ENCODE measurements around the gene LCA5. TPM values are rescaled to one million over a fixed set of nuclear protein-coding genes. Genes with fewer than 3 reads are reported as not detected.
A peak's percentile ranks its signal among the peaks of the same experiment; 100 is the strongest.

LCA5 gene
- total RNA-seq (0.91 and 0.92 TPM in 2 replicates), polyA plus RNA-seq (0.12 and 0.14 TPM in 2 replicates), polyA minus RNA-seq (0.17 and 0.21 TPM in 2 replicates)
- total RNA-seq (2013) = 0.65 TPM

- Histone ChIP-seq H3K79me2 (ENCODE audit: control insufficient read depth, insufficient read depth, low read length) (no peaks in the 10 kb centered on the region), H3K36me3 (replicated peaks in 1 of 2; ENCODE audit: control extremely low read depth in 1 of 2, control insufficient read depth in 1 of 2, extremely low read depth in 1 of 2, insufficient read depth in 2 of 2, low read length in 1 of 2) (no peaks in the 10 kb centered on the region), H3K4me2 (replicated peaks; ENCODE audit: low read depth, low read length, poor library complexity, severe bottlenecking) (peak within 1 kb of the TSS; percentile 92), H3K9me3 (ENCODE audit: control extremely low read depth in 1 of 3, control insufficient read depth in 2 of 3, insufficient read depth in 1 of 3, low read length in 2 of 3) (peaks cover 0 to 4% (median 0%) of the 10 kb centered on the region in 3 donors), H3K27ac (ENCODE audit: low read length in 2 of 2) (peak within 1 kb of the TSS; percentile 31 to 59), H3K4me3 (ENCODE audit: control extremely low read depth in 1 of 5, extremely low read depth in 1 of 5, insufficient read depth in 1 of 5, low read depth in 2 of 5, low read length in 4 of 5) (peak within 1 kb of the TSS; percentile 63 to 92 (median 81)), H4K20me1 (ENCODE audit: control insufficient read depth, insufficient read depth, low read length, poor library complexity, severe bottlenecking) (no peaks in the 10 kb centered on the region), H2AFZ (ENCODE audit: insufficient read depth, low read depth, low read length, poor library complexity, severe bottlenecking) (peak within 1 kb of the TSS; percentile 99), H3K9ac (ENCODE audit: low read length) (peak within 1 kb of the TSS; percentile 83), H3K4me1 (ENCODE audit: control insufficient read depth in 2 of 2, insufficient read depth in 2 of 2, low read length in 2 of 2) (peaks cover 12 to 15% of the 10 kb centered on the region in 2 donors), H3K27me3 (replicated peaks in 1 of 4; ENCODE audit: control extremely low read depth in 1 of 4, control insufficient read depth in 3 of 4, insufficient read depth in 4 of 4, low read length in 3 of 4) (peaks cover 0 to 5% (median 0%) of the 10 kb centered on the region in 4 experiments)
- ChIA-PET CTCF (no interaction called here), POLR2A (interaction anchor here (0.6 kb wide), 1 partner anchor 459 kb away, joined by 3 read pairs; no protein-coding TSS in a partner anchor)
- no peak for TF ChIP-seq CTCF (IDR thresholded peaks at IDR 0.05)
- TF ChIP-seq EZH2 (IDR thresholded peaks at IDR 0.05; ENCODE audit: borderline replicate concordance, insufficient read depth, low read depth, low read length, poor library complexity, severe bottlenecking) = no peak
- no peaks in the 10 kb centered on the region for H3K9me3 Mint-ChIP-seq (ENCODE audit: insufficient read depth)
- no peak within 1 kb of the TSS for H3K4me3 Mint-ChIP-seq
- DNase-seq (peak; percentile 92), ATAC-seq (ENCODE audit: low read depth) (peak; percentile 97)
- H3K27me3 Mint-ChIP-seq = peaks cover 9% of the 10 kb centered on the region
- H3K27ac Mint-ChIP-seq = no peak within 1 kb of the TSS
- 2% methylated on average over 49 of the region's 56 CpGs for WGBS (ENCODE audit: insufficient coverage)
- H3K4me1 Mint-ChIP-seq = no peaks in the 10 kb centered on the region
- intact Hi-C loops (cut with micrococcal nuclease) = loop anchor here (1.0 to 10.0 kb wide), 5 partner anchors 240 to 672 kb away; partner anchors contain the start of genes BCKDHB, IRAK1BP1, PHIP and TTK
Measured at GRCh38 chr6:79536954-79537747, at the start of gene LCA5. Gene LCA5 (minus strand): TSS chr6:79537430. CDS start chr6:79518894, 18,536 bp downstream.

GRCh38 chr6:79586548-79586947 is 49.3 kb upstream of the LCA5 start:
- H3K4me1 ChIP-seq (ENCODE audit: control insufficient read depth in 2 of 2, insufficient read depth in 2 of 2, low read length in 2 of 2) = no peaks in the 10 kb centered on the region
- H3K9ac ChIP-seq (ENCODE audit: low read length) = no peak overlapping the region
- H2AFZ ChIP-seq (ENCODE audit: insufficient read depth, low read depth, low read length, poor library complexity, severe bottlenecking) = no peak overlapping the region
- no peak overlapping the region for H3K27ac Mint-ChIP-seq
- ChIA-PET CTCF (no interaction called here), POLR2A (no interaction called here)
- H3K36me3 ChIP-seq (replicated peaks in 1 of 2; ENCODE audit: control extremely low read depth in 1 of 2, control insufficient read depth in 1 of 2, extremely low read depth in 1 of 2, insufficient read depth in 2 of 2, low read length in 1 of 2) = no peaks in the 10 kb centered on the region
- H3K79me2 ChIP-seq (ENCODE audit: control insufficient read depth, insufficient read depth, low read length) = no peaks in the 10 kb centered on the region
- intact Hi-C loops (cut with micrococcal nuclease) = no loop called here
- H4K20me1 ChIP-seq (ENCODE audit: control insufficient read depth, insufficient read depth, low read length, poor library complexity, severe bottlenecking) = no peaks in the 10 kb centered on the region
- H3K27ac ChIP-seq (ENCODE audit: low read length in 2 of 2) = no peak overlapping the region
- no peak for DNase-seq
- H3K4me1 Mint-ChIP-seq = no peaks in the 10 kb centered on the region
- ATAC-seq (ENCODE audit: low read depth) = no peak
- TF ChIP-seq CTCF (IDR thresholded peaks at IDR 0.05) (no peak), EZH2 (IDR thresholded peaks at IDR 0.05; ENCODE audit: borderline replicate concordance, insufficient read depth, low read depth, low read length, poor library complexity, severe bottlenecking) (no peak)
- H3K4me3 ChIP-seq (ENCODE audit: control extremely low read depth in 1 of 5, extremely low read depth in 1 of 5, insufficient read depth in 1 of 5, low read depth in 2 of 5, low read length in 4 of 5) = no peak overlapping the region
- H3K4me2 ChIP-seq (replicated peaks; ENCODE audit: low read depth, low read length, poor library complexity, severe bottlenecking) = no peak overlapping the region
- no peak overlapping the region for H3K4me3 Mint-ChIP-seq
- no peaks in the 10 kb centered on the region for H3K9me3 ChIP-seq (ENCODE audit: control extremely low read depth in 1 of 3, control insufficient read depth in 2 of 3, insufficient read depth in 1 of 3, low read length in 2 of 3)
- H3K27me3 ChIP-seq (replicated peaks in 1 of 4; ENCODE audit: control extremely low read depth in 1 of 4, control insufficient read depth in 3 of 4, insufficient read depth in 4 of 4, low read length in 3 of 4) = no peaks in the 10 kb centered on the region
- H3K27me3 Mint-ChIP-seq = peaks cover 3% of the 10 kb centered on the region
- peaks cover 5% of the 10 kb centered on the region for H3K9me3 Mint-ChIP-seq (ENCODE audit: insufficient read depth)

Measured in B cell (primary cell).